HL-60 (cell line): ENCODE results near the gene LCOR.

ENCODE experiments used
- DNase-seq, 2 experiments: peaks; one replicate each; pipeline ENCODE4 v3.0.0-alpha.2; 2010 to 2020; ENCODE audit warnings: low read depth in 1 of 2, low spot score in 1 of 2
- H3K27ac ChIP-seq: fragments of 250-450 bp; sonication (Bioruptor Pico); replicated peaks from 2 replicates; pipeline ENCODE4 v1.5.1; 2020; ENCODE audit warnings: mild to moderate bottlenecking, moderate library complexity
- H3K27me3 ChIP-seq: fragments of 250-450 bp; sonication (Bioruptor Pico); 2 replicates; pipeline ENCODE4 v1.5.1; 2021; ENCODE audit warnings: mild to moderate bottlenecking, moderate library complexity; ENCODE audit not compliant: insufficient read depth, poor library complexity, severe bottlenecking
- H3K4me3 ChIP-seq: replicated peaks from 2 replicates; pipeline ENCODE4 v1.5.1; 2011; ENCODE audit warnings: mild to moderate bottlenecking, control low read depth, low read length; ENCODE audit not compliant: insufficient read depth
- GABPA ChIP-seq: IDR thresholded peaks from 2 replicates; pipeline ENCODE4 v1.6.1; 2012; ENCODE audit warnings: low read depth
- POLR2AphosphoS5 ChIP-seq: IDR thresholded peaks from 2 replicates; pipeline ENCODE4 v1.6.1; 2012; ENCODE audit warnings: low read depth
- SPI1 ChIP-seq: IDR thresholded peaks from 2 replicates; pipeline ENCODE4 v1.6.1; 2012; ENCODE audit warnings: low read depth, mild to moderate bottlenecking, borderline replicate concordance
- TF ChIP-seq, protein P1 (sequence below): IDR thresholded peaks from 2 replicates; pipeline ENCODE4 v1.6.1; 2012; ENCODE audit warnings: low read depth; ENCODE audit not compliant: insufficient replicate concordance
- TF ChIP-seq, protein P2 (sequence below): IDR thresholded peaks from one replicate; pipeline ENCODE4 v1.5.1; 2011; ENCODE audit warnings: low read length, control low read depth, inconsistent platforms; ENCODE audit not compliant: insufficient read depth

LCOR gene

DNA sequence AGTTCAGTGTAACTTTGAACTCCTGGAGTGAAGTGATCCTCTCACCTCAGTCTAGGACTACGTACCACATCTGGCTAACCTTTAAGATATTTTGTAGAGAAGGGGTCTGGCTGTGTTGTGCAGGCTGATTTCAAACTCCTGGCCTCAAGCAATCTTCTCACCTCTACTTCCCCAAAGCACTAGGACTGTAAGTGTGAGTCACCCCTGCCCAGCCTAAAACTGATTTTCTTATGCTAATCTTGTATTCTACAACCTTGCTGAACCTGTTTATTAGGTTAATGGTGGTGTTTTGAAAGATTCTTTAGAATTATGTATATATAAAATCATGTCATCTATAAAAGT, 58.0 kb downstream of the LCOR start:
- peak in 1 of 2 experiments; percentile 28 for DNase-seq
- no peaks in the 10 kb centered on the region for H3K27me3 ChIP-seq
- TF ChIP-seq, protein P1, sequence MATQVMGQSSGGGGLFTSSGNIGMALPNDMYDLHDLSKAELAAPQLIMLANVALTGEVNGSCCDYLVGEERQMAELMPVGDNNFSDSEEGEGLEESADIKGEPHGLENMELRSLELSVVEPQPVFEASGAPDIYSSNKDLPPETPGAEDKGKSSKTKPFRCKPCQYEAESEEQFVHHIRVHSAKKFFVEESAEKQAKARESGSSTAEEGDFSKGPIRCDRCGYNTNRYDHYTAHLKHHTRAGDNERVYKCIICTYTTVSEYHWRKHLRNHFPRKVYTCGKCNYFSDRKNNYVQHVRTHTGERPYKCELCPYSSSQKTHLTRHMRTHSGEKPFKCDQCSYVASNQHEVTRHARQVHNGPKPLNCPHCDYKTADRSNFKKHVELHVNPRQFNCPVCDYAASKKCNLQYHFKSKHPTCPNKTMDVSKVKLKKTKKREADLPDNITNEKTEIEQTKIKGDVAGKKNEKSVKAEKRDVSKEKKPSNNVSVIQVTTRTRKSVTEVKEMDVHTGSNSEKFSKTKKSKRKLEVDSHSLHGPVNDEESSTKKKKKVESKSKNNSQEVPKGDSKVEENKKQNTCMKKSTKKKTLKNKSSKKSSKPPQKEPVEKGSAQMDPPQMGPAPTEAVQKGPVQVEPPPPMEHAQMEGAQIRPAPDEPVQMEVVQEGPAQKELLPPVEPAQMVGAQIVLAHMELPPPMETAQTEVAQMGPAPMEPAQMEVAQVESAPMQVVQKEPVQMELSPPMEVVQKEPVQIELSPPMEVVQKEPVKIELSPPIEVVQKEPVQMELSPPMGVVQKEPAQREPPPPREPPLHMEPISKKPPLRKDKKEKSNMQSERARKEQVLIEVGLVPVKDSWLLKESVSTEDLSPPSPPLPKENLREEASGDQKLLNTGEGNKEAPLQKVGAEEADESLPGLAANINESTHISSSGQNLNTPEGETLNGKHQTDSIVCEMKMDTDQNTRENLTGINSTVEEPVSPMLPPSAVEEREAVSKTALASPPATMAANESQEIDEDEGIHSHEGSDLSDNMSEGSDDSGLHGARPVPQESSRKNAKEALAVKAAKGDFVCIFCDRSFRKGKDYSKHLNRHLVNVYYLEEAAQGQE, result no peak
- TF ChIP-seq, protein P2, sequence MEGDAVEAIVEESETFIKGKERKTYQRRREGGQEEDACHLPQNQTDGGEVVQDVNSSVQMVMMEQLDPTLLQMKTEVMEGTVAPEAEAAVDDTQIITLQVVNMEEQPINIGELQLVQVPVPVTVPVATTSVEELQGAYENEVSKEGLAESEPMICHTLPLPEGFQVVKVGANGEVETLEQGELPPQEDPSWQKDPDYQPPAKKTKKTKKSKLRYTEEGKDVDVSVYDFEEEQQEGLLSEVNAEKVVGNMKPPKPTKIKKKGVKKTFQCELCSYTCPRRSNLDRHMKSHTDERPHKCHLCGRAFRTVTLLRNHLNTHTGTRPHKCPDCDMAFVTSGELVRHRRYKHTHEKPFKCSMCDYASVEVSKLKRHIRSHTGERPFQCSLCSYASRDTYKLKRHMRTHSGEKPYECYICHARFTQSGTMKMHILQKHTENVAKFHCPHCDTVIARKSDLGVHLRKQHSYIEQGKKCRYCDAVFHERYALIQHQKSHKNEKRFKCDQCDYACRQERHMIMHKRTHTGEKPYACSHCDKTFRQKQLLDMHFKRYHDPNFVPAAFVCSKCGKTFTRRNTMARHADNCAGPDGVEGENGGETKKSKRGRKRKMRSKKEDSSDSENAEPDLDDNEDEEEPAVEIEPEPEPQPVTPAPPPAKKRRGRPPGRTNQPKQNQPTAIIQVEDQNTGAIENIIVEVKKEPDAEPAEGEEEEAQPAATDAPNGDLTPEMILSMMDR, result no peak
- no peak for TF ChIP-seq POLR2AphosphoS5
- no peak for TF ChIP-seq SPI1
- no peak for TF ChIP-seq GABPA
- no peak overlapping the region for H3K27ac ChIP-seq
- no peak overlapping the region for H3K4me3 ChIP-seq

DNA sequence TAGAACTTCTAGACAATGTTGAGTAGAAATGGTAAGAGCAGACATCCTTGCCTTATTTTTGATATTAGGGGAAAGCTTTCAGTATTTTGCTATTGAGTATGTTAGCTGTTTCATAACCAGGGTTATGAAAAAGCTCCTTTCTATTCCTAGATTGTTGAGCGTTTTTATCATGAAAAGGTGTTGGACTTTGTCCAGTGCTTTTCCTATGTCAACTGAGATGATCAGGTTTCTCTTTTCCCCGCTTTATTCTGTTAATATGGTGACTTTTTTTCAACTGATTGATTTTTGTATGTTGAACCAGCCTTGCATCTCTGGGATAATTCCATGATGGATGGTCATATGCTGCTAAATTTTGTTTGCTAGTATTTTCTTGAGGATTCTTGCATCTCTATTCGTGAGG, 58.5 kb downstream of the LCOR start:
- Histone ChIP-seq H3K27me3 (no peaks in the 10 kb centered on the region), H3K4me3 (no peak overlapping the region), H3K27ac (no peak overlapping the region)
- no peak for DNase-seq
- TF ChIP-seq POLR2AphosphoS5 (no peak), GABPA (no peak), SPI1 (no peak)
- TF ChIP-seq, protein P1, result no peak
- TF ChIP-seq, protein P2, result no peak

DNA sequence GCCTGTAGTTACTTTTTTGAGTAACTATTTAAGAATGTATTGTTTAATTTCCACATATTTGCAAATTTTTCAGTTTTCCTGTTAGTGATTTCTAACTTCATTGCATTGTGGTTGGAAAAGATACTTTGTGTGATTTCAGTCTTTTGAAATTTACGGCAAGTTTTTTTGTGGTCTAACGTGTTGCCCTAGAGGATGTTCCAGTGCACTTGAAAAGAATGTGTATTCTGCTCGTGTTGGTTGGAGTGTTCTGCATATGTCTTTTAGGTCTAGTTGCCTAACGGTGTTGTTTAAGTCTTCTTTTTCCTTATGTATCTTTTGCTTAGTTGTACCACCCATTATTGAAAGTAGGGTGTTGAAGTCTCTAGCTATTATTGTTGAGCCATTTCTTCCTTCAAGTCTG, 59.7 kb downstream of the LCOR start:
- Histone ChIP-seq H3K27ac (no peak overlapping the region), H3K27me3 (no peaks in the 10 kb centered on the region), H3K4me3 (no peak overlapping the region)
- TF ChIP-seq SPI1, result no peak
- TF ChIP-seq, protein P1, result no peak
- no peak for TF ChIP-seq POLR2AphosphoS5
- no peak for TF ChIP-seq GABPA
- DNase-seq, result no peak
